ENCODE data around the gene LAG3.

DNA sequence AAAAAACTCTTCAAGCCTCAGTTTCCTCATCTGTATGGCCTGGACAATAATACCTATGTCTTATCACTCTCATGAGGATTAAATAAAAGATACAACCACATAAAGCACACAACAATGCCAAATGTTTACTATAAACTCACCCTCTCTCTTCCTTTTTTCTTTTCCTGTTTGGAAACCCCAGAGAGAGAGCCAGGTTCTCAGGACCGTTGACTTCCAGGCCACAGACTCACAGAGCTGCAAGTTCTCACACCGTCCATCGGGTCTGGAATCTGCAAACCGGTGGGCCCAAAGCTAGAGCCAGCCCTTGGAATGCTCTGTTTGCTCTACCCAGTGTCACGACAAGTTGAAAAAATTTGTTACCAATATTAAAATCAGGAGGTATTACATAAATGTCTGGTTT is 12.4 kb downstream of the LAG3 start:
- TF ChIP-seq, protein P1, sequence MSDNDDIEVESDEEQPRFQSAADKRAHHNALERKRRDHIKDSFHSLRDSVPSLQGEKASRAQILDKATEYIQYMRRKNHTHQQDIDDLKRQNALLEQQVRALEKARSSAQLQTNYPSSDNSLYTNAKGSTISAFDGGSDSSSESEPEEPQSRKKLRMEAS (IDR thresholded peaks at IDR 0.05), result no peak
- TF ChIP-seq EP300 (IDR thresholded peaks at IDR 0.05; ENCODE audit: borderline replicate concordance) (no peak), RAD21 (IDR thresholded peaks at IDR 0.05; ENCODE audit: low read depth) (no peak), NFIC (IDR thresholded peaks at IDR 0.05) (no peak)
- TF ChIP-seq, protein P2, sequence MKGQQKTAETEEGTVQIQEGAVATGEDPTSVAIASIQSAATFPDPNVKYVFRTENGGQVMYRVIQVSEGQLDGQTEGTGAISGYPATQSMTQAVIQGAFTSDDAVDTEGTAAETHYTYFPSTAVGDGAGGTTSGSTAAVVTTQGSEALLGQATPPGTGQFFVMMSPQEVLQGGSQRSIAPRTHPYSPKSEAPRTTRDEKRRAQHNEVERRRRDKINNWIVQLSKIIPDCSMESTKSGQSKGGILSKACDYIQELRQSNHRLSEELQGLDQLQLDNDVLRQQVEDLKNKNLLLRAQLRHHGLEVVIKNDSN (IDR thresholded peaks at IDR 0.05), result no peak

All from Ishikawa (cell line).